Tibial nerve (tissue), 4 donors: ENCODE data around the gene CDON.

Experiments
- EP300 ChIP-seq, 2 donors: sonication (generic); formaldehyde crosslinking; IDR thresholded peaks; one replicate each; pipeline ENCODE4 v1.6.1; 2017; ENCODE audit warnings: antibody characterized with exemption in 2 of 2, mild to moderate bottlenecking in 1 of 2
- TF ChIP-seq, protein P1 (sequence below), 5 experiments: fragments of 200-600 bp in 3 of 5; fragments of 450-650 bp in 2 of 5; sonication (generic) in 3 of 5; IDR thresholded peaks; one replicate each; pipeline ENCODE4 v1.5.1; 2016 to 2019; ENCODE audit warnings: antibody characterized with exemption in 5 of 5, mild to moderate bottlenecking in 3 of 5, moderate library complexity in 2 of 5

DNA sequence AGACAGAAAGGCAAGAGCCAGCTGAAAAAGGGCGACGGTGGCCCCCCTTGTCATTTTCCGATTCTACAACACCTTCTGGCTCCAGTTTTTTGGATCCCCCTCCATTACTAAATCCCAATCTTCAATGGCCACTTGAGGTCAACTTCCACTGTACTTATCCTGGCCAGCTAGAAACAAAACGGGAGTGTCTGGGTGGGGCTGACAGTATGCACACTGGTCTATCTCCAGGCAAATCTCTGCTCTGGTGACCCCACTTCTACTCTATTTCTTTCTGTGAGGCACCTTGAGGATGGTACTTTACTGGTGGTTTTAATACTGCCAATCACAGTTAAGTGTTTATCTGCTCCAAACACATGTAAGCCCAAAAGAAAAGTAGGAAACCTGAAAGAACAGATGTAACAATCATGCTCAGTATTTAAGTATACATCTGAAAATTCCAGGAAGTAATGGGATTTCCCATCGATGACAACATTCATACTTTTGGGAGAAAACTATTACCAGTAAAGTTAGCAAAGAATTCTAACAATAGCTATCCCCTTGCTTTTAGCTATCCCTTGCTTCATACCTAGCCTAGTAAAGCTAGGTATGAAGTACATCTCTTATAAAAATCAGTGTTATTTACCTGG lies 16.0 kb downstream of the CDON start:
- TF ChIP-seq, protein P1, sequence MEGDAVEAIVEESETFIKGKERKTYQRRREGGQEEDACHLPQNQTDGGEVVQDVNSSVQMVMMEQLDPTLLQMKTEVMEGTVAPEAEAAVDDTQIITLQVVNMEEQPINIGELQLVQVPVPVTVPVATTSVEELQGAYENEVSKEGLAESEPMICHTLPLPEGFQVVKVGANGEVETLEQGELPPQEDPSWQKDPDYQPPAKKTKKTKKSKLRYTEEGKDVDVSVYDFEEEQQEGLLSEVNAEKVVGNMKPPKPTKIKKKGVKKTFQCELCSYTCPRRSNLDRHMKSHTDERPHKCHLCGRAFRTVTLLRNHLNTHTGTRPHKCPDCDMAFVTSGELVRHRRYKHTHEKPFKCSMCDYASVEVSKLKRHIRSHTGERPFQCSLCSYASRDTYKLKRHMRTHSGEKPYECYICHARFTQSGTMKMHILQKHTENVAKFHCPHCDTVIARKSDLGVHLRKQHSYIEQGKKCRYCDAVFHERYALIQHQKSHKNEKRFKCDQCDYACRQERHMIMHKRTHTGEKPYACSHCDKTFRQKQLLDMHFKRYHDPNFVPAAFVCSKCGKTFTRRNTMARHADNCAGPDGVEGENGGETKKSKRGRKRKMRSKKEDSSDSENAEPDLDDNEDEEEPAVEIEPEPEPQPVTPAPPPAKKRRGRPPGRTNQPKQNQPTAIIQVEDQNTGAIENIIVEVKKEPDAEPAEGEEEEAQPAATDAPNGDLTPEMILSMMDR (IDR thresholded peaks at IDR 0.05), result no peak
- TF ChIP-seq EP300 (IDR thresholded peaks at IDR 0.05), result no peak
